Measurements from ENCODE around the gene LRRN2.

LRRN2 gene

GRCh38 chr1:204592246-204592948 lies 93.1 kb downstream of the LRRN2 start:
- DNase-seq, result no peak

GRCh38 chr1:204591473-204592090 lies 94.0 kb downstream of the LRRN2 start:
- DNase-seq, result no peak

GRCh38 chr1:204589409-204590038 lies 96.0 kb downstream of the LRRN2 start:
- no peak for DNase-seq

- no peak for DNase-seq
These were observed 96.7 kb downstream of the LRRN2 start for GRCh38 chr1:204588826-204589225.

GRCh38 chr1:204587621-204588020 lies 97.9 kb downstream of the LRRN2 start:
- no peak for DNase-seq

GRCh38 chr1:204584699-204585372 lies 100.7 kb downstream of the LRRN2 start:
- DNase-seq, result no peak

GRCh38 chr1:204583909-204584632 lies 101.5 kb downstream of the LRRN2 start:
- no peak for DNase-seq

GRCh38 chr1:204581759-204582158 lies 103.8 kb downstream of the LRRN2 start:
- DNase-seq, result no peak

GRCh38 chr1:204580862-204581261 lies 104.7 kb downstream of the LRRN2 start:
- DNase-seq, result no peak

- DNase-seq, result no peak
These were observed 105.9 kb downstream of the LRRN2 start for GRCh38 chr1:204579681-204580080.

- DNase-seq, result no peak
These were observed 106.5 kb downstream of the LRRN2 start for GRCh38 chr1:204578867-204579664.

- DNase-seq, result no peak
These were observed 107.6 kb downstream of the LRRN2 start for GRCh38 chr1:204577794-204578478.

- no peak for DNase-seq
These were observed 109.1 kb downstream of the LRRN2 start for GRCh38 chr1:204576422-204576821.

GRCh38 chr1:204575221-204576190 lies 110.0 kb downstream of the LRRN2 start:
- DNase-seq, result no peak

- DNase-seq, result no peak
These were observed 110.7 kb downstream of the LRRN2 start for GRCh38 chr1:204574865-204575163.

GRCh38 chr1:204574016-204574864 lies 111.3 kb downstream of the LRRN2 start:
- DNase-seq, result no peak

GRCh38 chr1:204572923-204573922 lies 112.3 kb downstream of the LRRN2 start:
- DNase-seq, result no peak

GRCh38 chr1:204571631-204572030 lies 113.9 kb downstream of the LRRN2 start:
- no peak for DNase-seq
